ENCODE data around the gene MCF2L2. TPM values are rescaled to one million over a fixed set of nuclear protein-coding genes. Genes with fewer than 3 reads are reported as not detected.
A peak's percentile ranks its signal among the peaks of the same experiment; 100 is the strongest.

MCF2L2 gene
- total and polyA plus RNA-seq, 2 donors (not counting 1 experiment from before 2014, with no cell fraction given): 0.03 to 1.6 TPM

DNA sequence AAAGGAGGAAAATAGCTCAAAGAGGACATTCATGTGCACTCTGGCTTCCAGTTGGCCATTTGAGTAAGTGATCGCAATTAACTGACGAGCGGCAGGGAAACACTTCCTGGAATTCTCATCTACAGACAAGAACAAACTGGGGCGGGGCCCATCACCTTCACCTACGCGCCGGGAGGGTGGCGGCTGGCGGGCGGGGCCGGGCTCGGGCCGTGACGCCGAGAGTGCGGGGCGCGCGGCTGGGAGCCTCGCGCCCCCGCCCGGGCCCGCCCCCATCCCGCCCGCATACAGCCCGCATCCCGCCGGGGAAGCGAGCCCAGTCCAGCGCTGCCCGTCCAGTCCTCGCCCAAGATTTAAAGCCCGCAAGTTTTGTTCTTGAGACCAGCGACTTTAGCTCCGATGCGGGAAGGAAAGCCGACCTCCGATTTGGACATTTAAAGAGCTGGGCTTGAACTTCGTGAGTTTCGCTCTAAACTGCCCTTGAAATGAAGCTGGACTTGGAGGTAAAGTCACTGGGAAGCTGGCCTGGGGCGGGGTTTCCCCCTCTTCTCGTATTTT is 175.4 kb downstream of the MCF2L2 start, which contains the start of gene B3GNT5:
Gene B3GNT5 (plus strand): TSS at position 281 of the 555 bp plus-strand sequence. CDS start 16,546 bp downstream, outside the sequence.
- ATAC-seq (ENCODE audit: low read depth) (peak; percentile 40), DNase-seq (no peak)
- 3% methylated on average over 43 of the region's 43 CpGs for WGBS (ENCODE audit: insufficient coverage)
- Histone ChIP-seq H3K79me2 (ENCODE audit: control insufficient read depth, insufficient read depth, low read length) (no peaks in the 10 kb centered on the region), H3K27me3 (replicated peaks in 1 of 4; ENCODE audit: control extremely low read depth in 1 of 4, control insufficient read depth in 3 of 4, insufficient read depth in 4 of 4, low read length in 3 of 4) (peaks cover 0 to 55% (median 42%) of the 10 kb centered on the region in 4 experiments), H4K20me1 (ENCODE audit: control insufficient read depth, insufficient read depth, low read length, poor library complexity, severe bottlenecking) (no peaks in the 10 kb centered on the region), H3K36me3 (replicated peaks in 1 of 2; ENCODE audit: control extremely low read depth in 1 of 2, control insufficient read depth in 1 of 2, extremely low read depth in 1 of 2, insufficient read depth in 2 of 2, low read length in 1 of 2) (no peaks in the 10 kb centered on the region), H2AFZ (ENCODE audit: insufficient read depth, low read depth, low read length, poor library complexity, severe bottlenecking) (peak within 1 kb of the TSS; percentile 65), H3K4me2 (replicated peaks; ENCODE audit: low read depth, low read length, poor library complexity, severe bottlenecking) (peak within 1 kb of the TSS; percentile 97), H3K4me3 (ENCODE audit: control extremely low read depth in 1 of 5, extremely low read depth in 1 of 5, insufficient read depth in 1 of 5, low read depth in 2 of 5, low read length in 4 of 5) (peak within 1 kb of the TSS; percentile 38 to 69 (median 53)), H3K4me1 (ENCODE audit: control insufficient read depth in 2 of 2, insufficient read depth in 2 of 2, low read length in 2 of 2) (peaks cover 12 to 18% of the 10 kb centered on the region in 2 donors), H3K27ac (ENCODE audit: low read length in 2 of 2) (no peak within 1 kb of the TSS), H3K9me3 (ENCODE audit: control extremely low read depth in 1 of 3, control insufficient read depth in 2 of 3, insufficient read depth in 1 of 3, low read length in 2 of 3) (peaks cover 0 to 3% (median 0%) of the 10 kb centered on the region in 3 donors), H3K9ac (ENCODE audit: low read length) (peak within 1 kb of the TSS; percentile 74)
- Mint-ChIP-seq H3K4me1 (peaks cover 10% of the 10 kb centered on the region), H3K27me3 (peaks cover 53% of the 10 kb centered on the region), H3K27ac (no peak within 1 kb of the TSS), H3K9me3 (ENCODE audit: insufficient read depth) (no peaks in the 10 kb centered on the region), H3K4me3 (peak within 1 kb of the TSS; percentile 80)
- CTCF ChIA-PET: interaction anchor here (0.8 to 1.1 kb wide), 3 partner anchors 12 to 131 kb away, joined by 3 read pairs; no protein-coding TSS in a partner anchor
- TF ChIP-seq CTCF (IDR thresholded peaks at IDR 0.05) (no peak), EZH2 (IDR thresholded peaks at IDR 0.05; ENCODE audit: borderline replicate concordance, insufficient read depth, low read depth, low read length, poor library complexity, severe bottlenecking) (no peak)
- intact Hi-C loops (cut with micrococcal nuclease): loop anchor here (10.0 kb wide), 1 partner anchor 128 kb away; no protein-coding TSS in a partner anchor
- POLR2A ChIA-PET: interaction anchor here (0.6 kb wide), 1 partner anchor 299 kb away, joined by 7 read pairs; no protein-coding TSS in a partner anchor

Measured in B cell (primary cell).